Liver (tissue), 9 donors: ENCODE data around the gene MRPL51. TPM values are rescaled to one million over a fixed set of nuclear protein-coding genes. Genes with fewer than 3 reads are reported as not detected.

ENCODE experiments used
- DNase-seq: peaks from one replicate; pipeline ENCODE4 v3.0.0-alpha.2; 2017; ENCODE audit warnings: low spot score
- H3K27ac ChIP-seq, 2 donors: one replicate each; pipeline ENCODE4 v1.7.0; 2013; ENCODE audit warnings: inconsistent platforms in 2 of 2, low read length in 2 of 2, control low read depth in 1 of 2, low read depth in 1 of 2, mild to moderate bottlenecking in 1 of 2
- H3K27me3 ChIP-seq, 4 donors: one replicate each; pipeline versions ENCODE4 v1.6.1 to v1.7.0; 2013; ENCODE audit warnings: low read length in 3 of 4, inconsistent platforms in 1 of 4, mild to moderate bottlenecking in 1 of 4, moderate library complexity in 1 of 4; ENCODE audit not compliant: control insufficient read depth in 4 of 4, insufficient read depth in 4 of 4
- H3K36me3 ChIP-seq, 4 donors: one replicate each; pipeline versions ENCODE4 v1.6.1 to v1.7.0; 2013; ENCODE audit warnings: low read length in 3 of 4, mild to moderate bottlenecking in 3 of 4, low read depth in 1 of 4, moderate library complexity in 1 of 4; ENCODE audit not compliant: control insufficient read depth in 4 of 4, insufficient read depth in 3 of 4
- H3K4me1 ChIP-seq, 4 donors: one replicate each; pipeline versions ENCODE4 v1.6.1 to v1.7.0; 2013; ENCODE audit warnings: low read length in 3 of 4, mild to moderate bottlenecking in 3 of 4, moderate library complexity in 1 of 4; ENCODE audit not compliant: control insufficient read depth in 4 of 4, insufficient read depth in 4 of 4
- H3K4me3 ChIP-seq, 3 donors: one replicate each; pipeline versions ENCODE4 v1.6.1 to v1.7.0; 2013; ENCODE audit warnings: low read length in 3 of 3, control low read depth in 1 of 3, low read depth in 1 of 3, mild to moderate bottlenecking in 1 of 3
- H3K9ac ChIP-seq, 2 donors: one replicate each; pipeline ENCODE4 v1.7.0; 2013; ENCODE audit warnings: low read length in 2 of 2, mild to moderate bottlenecking in 2 of 2, moderate library complexity in 2 of 2, control low read depth in 1 of 2, low read depth in 1 of 2
- H3K9me3 ChIP-seq, 4 donors: one replicate each; pipeline versions ENCODE4 v1.6.1 to v1.7.0; 2013; ENCODE audit warnings: low read length in 3 of 4; ENCODE audit not compliant: control insufficient read depth in 4 of 4
- ATF3 ChIP-seq: IDR thresholded peaks from 2 replicates; pipeline ENCODE4 v1.6.1; 2016; ENCODE audit warnings: antibody characterized with exemption
- CTCF ChIP-seq: fragments of 150-350 bp; IDR thresholded peaks from 2 replicates; pipeline ENCODE4 v1.5.1; 2017; ENCODE audit warnings: improper control_type of control experiment, low read depth, low read length; ENCODE audit not compliant: missing input control
- EGR1 ChIP-seq, 2 donors: IDR thresholded peaks; 2 replicates each; pipeline ENCODE4 v1.6.1; 2016 to 2018; ENCODE audit warnings: antibody characterized with exemption in 2 of 2, low read depth in 2 of 2
- FOXA1 ChIP-seq: IDR thresholded peaks from 2 replicates; pipeline ENCODE4 v1.6.1; 2016; ENCODE audit warnings: antibody characterized with exemption
- FOXA2 ChIP-seq: IDR thresholded peaks from 2 replicates; pipeline ENCODE4 v1.6.1; 2016; ENCODE audit warnings: antibody characterized with exemption
- GABPA ChIP-seq, 2 donors: IDR thresholded peaks in 1 of 2; conservative IDR thresholded peaks in 1 of 2; 2 replicates each; pipeline ENCODE4 v1.6.1; 2016; ENCODE audit warnings: antibody characterized with exemption in 2 of 2, mild to moderate bottlenecking in 1 of 2, moderate library complexity in 1 of 2
- HNF4A ChIP-seq, 2 donors: conservative IDR thresholded peaks; 2 replicates each; pipeline ENCODE4 v1.6.1; 2016; ENCODE audit warnings: antibody characterized with exemption in 2 of 2, mild to moderate bottlenecking in 2 of 2
- HNF4G ChIP-seq: IDR thresholded peaks from 2 replicates; pipeline ENCODE4 v1.6.1; 2016; ENCODE audit warnings: antibody characterized with exemption
- JUND ChIP-seq, 2 donors: IDR thresholded peaks; 2 replicates each; pipeline ENCODE4 v1.6.1; 2016; ENCODE audit warnings: antibody characterized with exemption in 2 of 2
- MAX ChIP-seq: IDR thresholded peaks from 2 replicates; pipeline ENCODE4 v1.6.1; 2016; ENCODE audit warnings: antibody characterized with exemption
- NR2F2 ChIP-seq: IDR thresholded peaks from 2 replicates; pipeline ENCODE4 v1.6.1; 2016; ENCODE audit warnings: antibody characterized with exemption
- RAD21 ChIP-seq, 2 donors: IDR thresholded peaks; 2 replicates each; pipeline ENCODE4 v1.6.1; 2016; ENCODE audit warnings: antibody characterized with exemption in 2 of 2, mild to moderate bottlenecking in 2 of 2
- REST ChIP-seq: IDR thresholded peaks from 2 replicates; pipeline ENCODE4 v1.6.1; 2016; ENCODE audit warnings: antibody characterized with exemption, mild to moderate bottlenecking
- RXRA ChIP-seq, 2 donors: IDR thresholded peaks; 2 replicates each; pipeline ENCODE4 v1.6.1; 2017 to 2018; ENCODE audit warnings: antibody characterized with exemption in 2 of 2, mild to moderate bottlenecking in 1 of 2
- SP1 ChIP-seq: IDR thresholded peaks from 2 replicates; pipeline ENCODE4 v1.6.1; 2018; ENCODE audit warnings: antibody characterized with exemption, mild to moderate bottlenecking
- TAF1 ChIP-seq: conservative IDR thresholded peaks from 2 replicates; pipeline ENCODE4 v1.6.1; 2016; ENCODE audit warnings: antibody characterized with exemption, mild to moderate bottlenecking
- YY1 ChIP-seq: IDR thresholded peaks from 2 replicates; pipeline ENCODE4 v1.6.1; 2016; ENCODE audit warnings: antibody characterized with exemption, mild to moderate bottlenecking
- ZBTB33 ChIP-seq: IDR thresholded peaks from 2 replicates; pipeline ENCODE4 v1.6.1; 2016; ENCODE audit warnings: antibody characterized with exemption
- WGBS: extraction: QIAGEN DNeasy Blood & Tissue Kit; methylation state at CpG from one replicate; pipeline ENCODE4 v1.1.7; 2013; 5-methylcytosine and 5-hydroxymethylcytosine counted together
- polyA plus RNA-seq, 2 donors: library from polyadenylated mRNA; stranded (reverse) in 1 of 2; unstranded in 1 of 2; fragments of 200-250 nt in 1 of 2; fragments of >200 nt in 1 of 2; fragmentation: Nextera tagmentation in 1 of 2; extraction: Ambion mirVana in 1 of 2; gene quantifications; one replicate each; pipeline versions ENCODE4 v1.2.1 to v1.2.3, GENCODE V29; 2013 to 2015
- total RNA-seq, 2 donors: library from RNA; depleted of rRNA; stranded (reverse); fragments of >200 nt; gene quantifications; one replicate each; pipeline ENCODE4 v1.2.3, GENCODE V29; 2014
- donor health status: healthy.
- donor health status: healthy.
- donor health status: healthy.
- donor health status: healthy.
- donor health status: healthy.

MRPL51 gene
- total and polyA plus RNA-seq, 4 donors, result 37.6 to 163 (median 48.0) TPM

- under 1% methylated on average over 27 of the region's 27 CpGs for WGBS
- TF ChIP-seq EGR1 (IDR thresholded peaks at IDR 0.05; ENCODE audit: low read depth in 2 of 2) (peak; percentile 6 to 43), RXRA (IDR thresholded peaks at IDR 0.05) (peak in 1 of 2 donors; percentile 26), YY1 (peak; percentile 96), REST (peak; percentile 83), FOXA2 (no peak), FOXA1 (no peak), NR2F2 (peak; percentile 74), ZBTB33 (no peak), TAF1 (peak; percentile 81), SP1 (peak; percentile 57), GABPA (IDR thresholded peaks at IDR 0.05 in 1 of 2, conservative IDR thresholded peaks at IDR 0.05 in 1 of 2) (peak in 1 of 2 donors; percentile 82), ATF3 (no peak), JUND (IDR thresholded peaks at IDR 0.05) (no peak), MAX (peak; percentile 57), HNF4G (no peak), RAD21 (IDR thresholded peaks at IDR 0.05) (peak; percentile 3 to 27), HNF4A (conservative IDR thresholded peaks at IDR 0.05) (peak; percentile 2 to 17), CTCF (no peak)
- peak; percentile 80 for DNase-seq
Measured at GRCh38 chr12:6451348-6452244, 41.5 kb downstream of the MRPL51 start, which contains the start of gene TAPBPL. TSS of gene TAPBPL (plus strand) at chr12:6452042. CDS start at chr12:6452249, 207 bp downstream.

More at GRCh38 chr12:6451348-6452244, 41.5 kb downstream of the MRPL51 start, which contains the start of gene TAPBPL:
- H3K27me3 ChIP-seq, result no peaks in the 10 kb centered on the region
- peak within 1 kb of the TSS; percentile 65 to 92 (median 74) for H3K4me3 ChIP-seq
- no peaks in the 10 kb centered on the region for H3K9me3 ChIP-seq
- H3K27ac ChIP-seq, result peak within 1 kb of the TSS; percentile 84 to 91
- H3K36me3 ChIP-seq, result peaks cover 2 to 12% (median 9%) of the 10 kb centered on the region in 4 donors
- H3K9ac ChIP-seq, result peak within 1 kb of the TSS; percentile 51 to 95
- peaks cover 8 to 26% (median 17%) of the 10 kb centered on the region in 4 donors for H3K4me1 ChIP-seq
